Immature natural killer cell (primary cell): ENCODE data around the gene ERGIC3. TPM values are rescaled to one million over a fixed set of nuclear protein-coding genes. Genes with fewer than 3 reads are reported as not detected.

Experiments used
- DNase-seq, 3 donors: peaks; one replicate each; pipeline ENCODE4 v3.0.0; 2022; ENCODE audit warnings: mixed read lengths in 1 of 3
- H3K27ac Mint-ChIP-seq, 6 donors: one replicate each; pipeline ENCODE4 v1.8.0; 2020; ENCODE audit warnings: mixed read lengths in 6 of 6, mild to moderate bottlenecking in 5 of 6, inconsistent platforms in 4 of 6, moderate library complexity in 3 of 6
- H3K27me3 Mint-ChIP-seq, 3 donors: one replicate each; pipeline ENCODE4 v1.8.0; 2020 to 2021; ENCODE audit warnings: low read depth in 3 of 3, mild to moderate bottlenecking in 3 of 3, mixed read lengths in 3 of 3, moderate library complexity in 3 of 3, inconsistent platforms in 1 of 3
- H3K36me3 Mint-ChIP-seq, 3 donors: one replicate each; pipeline ENCODE4 v1.8.0; 2020; ENCODE audit warnings: mixed read lengths in 3 of 3, inconsistent platforms in 2 of 3, mild to moderate bottlenecking in 2 of 3
- H3K4me1 Mint-ChIP-seq, 2 donors: one replicate each; pipeline ENCODE4 v1.8.0; 2020; ENCODE audit warnings: inconsistent platforms in 2 of 2, mild to moderate bottlenecking in 2 of 2, mixed read lengths in 2 of 2, moderate library complexity in 1 of 2
- H3K4me3 Mint-ChIP-seq, 5 donors: one replicate each; pipeline ENCODE4 v1.8.0; 2020; ENCODE audit warnings: mild to moderate bottlenecking in 5 of 5, mixed read lengths in 5 of 5, inconsistent platforms in 3 of 5, moderate library complexity in 3 of 5
- H3K9me3 Mint-ChIP-seq, 6 donors: one replicate each; pipeline ENCODE4 v1.8.0; 2020; ENCODE audit warnings: mild to moderate bottlenecking in 6 of 6, mixed read lengths in 6 of 6, inconsistent platforms in 4 of 6, moderate library complexity in 3 of 6
- polyA plus RNA-seq, 3 donors: library from polyadenylated mRNA; unstranded; fragments of 300-500 nt; fragmentation: Illumina TruSeq; gene quantifications; one replicate each; pipeline ENCODE4 v1.2.3, GENCODE V29; 2021

Gene ERGIC3
- polyA plus RNA-seq, 3 donors from 2014 or later, result 102 to 169 (median 138) TPM

DNA sequence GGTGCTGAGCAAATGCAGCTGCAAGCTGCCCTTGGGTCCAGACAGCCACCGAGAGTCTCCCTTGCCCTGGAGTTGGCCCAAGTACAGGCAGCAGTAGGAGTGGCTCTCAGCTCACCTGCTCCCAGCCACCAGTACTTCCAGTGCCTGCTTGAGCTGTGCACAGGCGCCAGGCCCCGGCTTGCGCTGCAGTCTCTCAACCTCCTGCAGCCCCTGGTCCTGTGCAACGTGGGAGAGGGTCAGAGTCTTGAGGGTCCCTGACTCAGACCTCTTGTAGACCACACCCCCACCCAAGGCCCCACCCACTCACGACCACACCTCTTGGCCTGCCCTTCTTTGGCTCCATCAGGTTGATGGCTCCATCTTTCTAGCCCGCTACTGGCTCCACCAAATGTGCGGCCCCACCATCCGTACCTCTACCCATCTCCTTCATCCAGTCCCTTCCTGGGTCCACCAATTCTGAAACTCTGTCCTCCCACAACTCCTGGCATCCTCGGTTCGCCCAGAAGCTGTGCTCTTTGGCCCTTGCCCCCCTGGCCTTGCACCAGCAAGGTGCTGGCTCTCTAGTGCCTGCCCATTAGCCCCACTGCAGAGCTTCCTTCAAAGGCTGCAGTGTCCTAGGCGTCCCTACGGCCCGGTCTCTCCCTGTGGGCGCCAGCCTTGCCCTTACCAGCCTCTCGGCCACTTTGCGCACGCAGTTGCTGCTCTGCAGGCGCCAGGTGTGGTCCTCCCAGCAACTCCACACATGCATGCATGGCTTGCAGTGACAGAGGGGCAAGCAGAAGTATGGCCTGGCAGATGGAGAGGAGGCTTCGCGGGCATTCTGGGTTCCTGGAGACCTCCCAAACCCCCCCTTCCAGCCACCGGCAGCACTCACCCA lies 57.3 kb downstream of the ERGIC3 start:
- Mint-ChIP-seq H3K9me3 (no peaks in the 10 kb centered on the region), H3K36me3 (no peaks in the 10 kb centered on the region), H3K4me1 (peaks cover 9% of the 10 kb centered on the region in 2 donors), H3K27me3 (peaks cover 8 to 21% (median 12%) of the 10 kb centered on the region in 3 donors), H3K4me3 (no peak overlapping the region), H3K27ac (peak overlapping the region in 1 of 6 donors; percentile 87)
- no peak for DNase-seq

DNA sequence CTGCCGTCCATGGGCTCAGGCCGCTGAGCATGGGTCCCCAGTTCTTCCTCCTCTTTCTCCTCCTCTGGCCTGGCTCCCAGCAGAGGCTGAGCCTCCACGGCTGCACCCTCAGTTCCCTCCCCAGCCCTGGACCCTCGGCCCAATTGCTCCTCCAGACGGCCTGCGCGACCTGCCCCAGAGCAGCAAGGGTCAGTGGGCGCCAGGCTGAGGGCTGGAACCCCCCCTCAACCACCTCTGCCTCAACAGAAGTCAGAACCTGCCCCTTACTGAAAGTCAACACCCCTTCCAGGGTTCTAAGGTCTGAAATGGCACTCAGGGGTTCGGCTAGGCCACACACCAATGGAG lies 57.9 kb downstream of the ERGIC3 start:
- peaks cover 5 to 18% (median 10%) of the 10 kb centered on the region in 3 donors for H3K27me3 Mint-ChIP-seq
- peaks cover 9% of the 10 kb centered on the region in 2 donors for H3K4me1 Mint-ChIP-seq
- H3K4me3 Mint-ChIP-seq, result no peak overlapping the region
- no peak overlapping the region for H3K27ac Mint-ChIP-seq
- no peaks in the 10 kb centered on the region for H3K9me3 Mint-ChIP-seq
- H3K36me3 Mint-ChIP-seq, result no peaks in the 10 kb centered on the region
- DNase-seq, result no peak

DNA sequence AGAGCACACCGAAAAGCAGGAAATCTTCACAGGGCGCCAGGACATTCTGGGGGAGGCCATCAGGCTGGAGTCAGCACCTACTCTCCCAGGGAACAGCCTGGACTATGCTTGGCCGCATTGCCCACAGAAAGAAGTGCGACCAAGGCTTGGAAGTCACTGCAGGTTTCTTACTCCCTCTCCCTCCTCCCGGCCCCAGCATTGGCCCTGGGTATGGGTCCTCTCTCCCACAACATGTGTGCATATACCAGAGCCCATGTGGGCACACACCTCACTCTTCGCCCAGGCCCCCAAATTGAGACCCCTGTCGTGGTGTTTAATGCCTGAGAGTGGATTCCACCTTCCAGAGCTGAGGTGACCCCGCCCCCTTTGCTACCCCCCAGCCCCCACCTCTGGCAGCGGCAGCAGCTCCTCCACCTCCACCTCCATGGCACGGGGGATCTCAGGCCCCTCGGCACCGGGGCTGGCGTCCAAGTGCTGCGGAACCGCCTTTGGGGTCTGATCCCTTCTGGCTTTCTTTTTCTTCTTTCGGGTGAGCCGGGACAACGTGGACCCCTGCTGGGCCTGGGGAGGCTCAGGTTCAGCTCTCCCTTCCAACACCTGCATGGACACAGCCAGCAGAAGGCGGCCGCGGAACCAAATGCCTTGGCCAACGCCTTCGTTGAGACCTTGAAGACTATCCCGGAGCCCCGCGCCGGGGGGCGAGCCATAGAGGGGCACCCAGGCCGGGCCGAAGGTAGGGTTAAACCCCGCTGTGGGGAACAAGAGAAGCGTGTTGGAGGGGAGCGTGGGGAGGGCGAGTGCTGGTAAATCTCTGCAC lies 58.5 kb downstream of the ERGIC3 start:
- peaks cover 9% of the 10 kb centered on the region in 2 donors for H3K4me1 Mint-ChIP-seq
- peak overlapping the region in 2 of 6 donors; percentile 36 to 46 for H3K27ac Mint-ChIP-seq
- peak overlapping the region; percentile 51 to 83 (median 80) for H3K4me3 Mint-ChIP-seq
- H3K9me3 Mint-ChIP-seq, result no peaks in the 10 kb centered on the region
- H3K36me3 Mint-ChIP-seq, result no peaks in the 10 kb centered on the region
- DNase-seq, result no peak
- H3K27me3 Mint-ChIP-seq, result peaks cover 5 to 22% (median 10%) of the 10 kb centered on the region in 3 donors

DNA sequence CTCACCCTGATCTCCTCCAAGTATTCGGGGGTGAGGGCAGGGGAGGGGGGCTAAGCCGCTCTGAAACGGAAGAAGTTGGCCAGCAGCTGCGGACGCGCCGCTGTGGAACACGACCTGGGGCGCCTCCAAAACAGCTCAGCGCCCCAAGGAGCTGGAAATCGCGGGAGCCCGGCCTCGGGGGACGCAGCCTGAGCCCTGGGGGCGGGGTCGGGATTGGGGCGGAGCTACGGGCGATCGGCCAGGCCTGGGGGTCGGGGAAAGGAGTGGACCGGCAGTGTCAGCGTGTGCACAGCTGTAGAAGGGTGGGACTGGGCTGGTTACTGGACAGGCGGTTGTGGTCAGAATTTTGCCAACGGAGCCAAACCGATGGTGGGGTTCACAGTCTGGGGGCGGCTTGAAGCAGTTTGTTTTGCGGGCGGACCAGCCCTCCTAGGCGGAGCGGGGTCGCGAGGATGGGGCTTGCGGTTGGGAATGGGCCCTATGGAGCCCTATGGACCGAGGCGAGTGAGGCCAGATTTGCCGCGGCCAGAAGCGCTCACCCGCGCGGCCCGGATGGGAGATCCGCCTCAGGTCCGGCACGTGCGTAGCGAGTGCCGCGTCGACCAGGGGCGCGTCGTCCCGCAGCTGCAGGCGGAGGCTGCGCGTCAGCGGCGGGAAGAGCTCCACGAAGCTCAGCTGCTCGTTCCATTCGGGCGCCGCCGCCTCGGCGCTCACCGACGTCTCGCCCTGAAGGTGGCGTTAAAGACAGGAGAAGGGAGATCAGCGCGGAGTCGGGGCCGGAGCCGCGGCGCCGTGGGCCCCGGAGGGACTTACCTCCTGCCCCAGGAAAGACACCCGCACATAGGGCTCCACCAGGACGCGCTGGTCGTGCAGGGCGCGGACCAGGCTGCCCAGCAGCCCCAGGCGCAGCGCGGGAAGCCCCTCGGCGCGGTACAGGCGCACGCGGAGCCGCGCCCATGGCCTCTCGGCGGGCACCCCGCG lies 59.4 kb downstream of the ERGIC3 start:
- Mint-ChIP-seq H3K9me3 (no peaks in the 10 kb centered on the region), H3K4me1 (peaks cover 9% of the 10 kb centered on the region in 2 donors), H3K36me3 (no peaks in the 10 kb centered on the region), H3K4me3 (peak overlapping the region; percentile 78 to 83 (median 80)), H3K27me3 (peaks cover 5 to 22% (median 10%) of the 10 kb centered on the region in 3 donors), H3K27ac (peak overlapping the region in 4 of 6 donors; percentile 29 to 66 (median 46))
- DNase-seq, result peak; percentile 66 to 76 (median 71)

DNA sequence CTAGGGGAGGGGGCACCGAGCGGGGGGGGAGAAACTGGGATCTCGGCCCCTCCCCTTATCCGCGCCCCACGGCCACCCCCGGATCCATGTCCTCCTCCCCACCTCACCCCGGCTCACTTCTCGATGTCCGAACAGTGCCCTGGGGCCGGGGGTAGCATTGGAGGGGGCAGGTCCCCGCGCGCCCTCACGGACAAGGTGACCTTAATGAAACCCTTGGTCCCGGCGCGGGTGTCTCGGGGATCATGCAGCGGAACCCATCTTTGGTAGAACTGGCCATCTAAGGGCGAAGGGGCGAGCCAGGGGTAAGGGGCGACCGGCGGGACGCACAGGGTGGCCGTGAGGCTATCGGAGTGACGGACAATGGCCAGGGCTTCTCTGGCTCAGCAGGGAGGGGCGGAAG lies 60.1 kb downstream of the ERGIC3 start:
- no peak overlapping the region for H3K27ac Mint-ChIP-seq

DNA sequence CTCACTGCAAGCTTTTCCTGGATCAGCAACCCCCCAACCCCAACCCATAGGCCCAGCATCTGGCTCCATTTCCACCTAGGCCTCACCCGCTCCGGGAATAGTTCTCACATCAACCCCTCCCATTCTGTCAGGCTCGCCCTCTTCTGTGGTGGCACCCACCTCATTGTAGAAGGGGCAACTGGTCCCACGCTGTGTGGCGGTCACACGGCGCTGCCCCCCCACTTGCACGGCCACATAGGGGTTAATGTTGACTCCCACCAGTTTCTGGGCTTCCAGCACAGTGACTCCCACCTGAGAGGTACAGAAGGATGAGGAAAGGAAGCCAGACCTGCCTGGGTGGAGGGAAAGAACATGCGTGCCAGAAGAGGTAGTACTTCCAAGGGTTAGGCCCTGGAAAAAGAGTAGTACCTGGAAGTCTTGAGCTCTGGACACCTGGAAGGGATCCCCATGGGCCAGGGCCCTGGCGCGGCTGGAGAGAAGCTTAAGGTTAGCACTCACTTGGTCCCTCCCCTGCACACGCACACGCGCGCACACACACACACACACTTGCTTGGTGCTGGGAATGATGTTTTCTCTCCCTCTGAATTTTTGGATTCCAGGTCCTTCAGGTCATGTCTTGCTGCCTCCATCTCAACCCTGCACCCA lies 61.1 kb downstream of the ERGIC3 start:
- peak overlapping the region in 1 of 6 donors; percentile 17 for H3K27ac Mint-ChIP-seq
- H3K4me3 Mint-ChIP-seq, result peak overlapping the region in 3 of 5 donors; percentile 10 to 58 (median 46)
- DNase-seq, result no peak
- peaks cover 9% of the 10 kb centered on the region in 2 donors for H3K4me1 Mint-ChIP-seq
- H3K36me3 Mint-ChIP-seq, result no peaks in the 10 kb centered on the region
- peaks cover 5 to 20% (median 9%) of the 10 kb centered on the region in 3 donors for H3K27me3 Mint-ChIP-seq
- H3K9me3 Mint-ChIP-seq, result no peaks in the 10 kb centered on the region

More for the DNA sequence above, 60.1 kb downstream of the ERGIC3 start:
- H3K4me3 Mint-ChIP-seq, result peak overlapping the region in 3 of 5 donors; percentile 9 to 51 (median 18)
- H3K4me1 Mint-ChIP-seq, result peaks cover 9% of the 10 kb centered on the region in 2 donors
- no peak for DNase-seq
- H3K27me3 Mint-ChIP-seq, result peaks cover 5 to 20% (median 11%) of the 10 kb centered on the region in 3 donors
- H3K9me3 Mint-ChIP-seq, result no peaks in the 10 kb centered on the region
- no peaks in the 10 kb centered on the region for H3K36me3 Mint-ChIP-seq

DNA sequence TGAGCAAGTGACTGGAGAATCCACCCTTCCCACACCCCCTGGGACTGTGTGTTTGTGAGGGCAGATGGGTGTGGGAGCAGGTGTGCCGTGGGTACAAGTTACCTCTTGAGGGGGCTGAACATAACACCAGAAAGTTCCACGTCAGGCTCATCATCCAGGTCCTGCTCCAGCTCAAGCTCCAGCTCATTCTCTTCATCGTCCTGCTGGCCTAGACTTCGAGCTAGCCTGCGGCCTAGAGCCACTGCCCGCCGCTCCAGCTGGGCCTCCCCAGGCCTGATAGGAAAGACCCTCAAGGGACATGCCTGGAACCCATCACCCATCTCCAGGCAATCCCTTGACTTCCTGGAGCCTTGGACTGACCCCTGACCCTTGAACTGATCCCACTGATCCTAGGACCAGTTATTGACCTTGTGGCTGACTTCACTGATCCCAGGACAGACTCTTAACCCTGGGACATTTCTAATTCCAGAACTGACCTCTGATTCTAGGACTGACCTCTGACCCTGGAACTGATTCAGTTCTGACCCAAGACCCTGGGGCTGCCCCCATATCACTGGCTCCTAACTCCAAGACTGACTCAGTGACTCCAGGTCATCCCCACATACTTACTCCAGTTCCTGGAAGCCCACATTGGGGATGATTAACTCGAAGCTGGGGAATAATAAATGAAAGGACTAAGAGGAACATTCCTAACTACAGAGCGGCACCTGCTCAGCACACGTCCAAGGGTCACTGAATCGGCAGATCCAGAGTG lies 62.0 kb downstream of the ERGIC3 start:
- H3K9me3 Mint-ChIP-seq, result no peaks in the 10 kb centered on the region
- H3K4me3 Mint-ChIP-seq, result peak overlapping the region in 1 of 5 donors; percentile 58
- DNase-seq, result no peak
- peaks cover 9 to 15% (median 9%) of the 10 kb centered on the region in 3 donors for H3K27me3 Mint-ChIP-seq
- H3K27ac Mint-ChIP-seq, result peak overlapping the region in 1 of 6 donors; percentile 17
- H3K4me1 Mint-ChIP-seq, result peaks cover 9% of the 10 kb centered on the region in 2 donors
- no peaks in the 10 kb centered on the region for H3K36me3 Mint-ChIP-seq

DNA sequence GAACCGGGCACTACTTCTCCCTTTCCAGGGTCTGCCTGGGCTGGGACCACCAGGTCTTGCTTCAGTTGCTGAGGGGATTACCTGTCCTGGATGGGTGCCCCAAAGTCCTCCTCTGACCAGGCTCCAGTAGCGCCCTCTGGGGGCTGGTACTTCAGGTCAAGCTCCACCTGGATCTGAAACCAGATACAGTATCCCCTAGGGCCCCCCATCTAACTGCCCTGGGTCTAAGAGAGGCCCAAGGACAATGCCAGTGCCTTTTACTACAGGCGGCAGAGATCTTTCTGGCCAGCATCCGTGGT lies 62.5 kb downstream of the ERGIC3 start:
- H3K27me3 Mint-ChIP-seq, result peaks cover 6 to 12% (median 7%) of the 10 kb centered on the region in 3 donors
- no peaks in the 10 kb centered on the region for H3K9me3 Mint-ChIP-seq
- no peak overlapping the region for H3K27ac Mint-ChIP-seq
- H3K4me3 Mint-ChIP-seq, result no peak overlapping the region
- H3K4me1 Mint-ChIP-seq, result peaks cover 9% of the 10 kb centered on the region in 2 donors
- H3K36me3 Mint-ChIP-seq, result no peaks in the 10 kb centered on the region
- DNase-seq, result peak in 1 of 3 donors; percentile 22

DNA sequence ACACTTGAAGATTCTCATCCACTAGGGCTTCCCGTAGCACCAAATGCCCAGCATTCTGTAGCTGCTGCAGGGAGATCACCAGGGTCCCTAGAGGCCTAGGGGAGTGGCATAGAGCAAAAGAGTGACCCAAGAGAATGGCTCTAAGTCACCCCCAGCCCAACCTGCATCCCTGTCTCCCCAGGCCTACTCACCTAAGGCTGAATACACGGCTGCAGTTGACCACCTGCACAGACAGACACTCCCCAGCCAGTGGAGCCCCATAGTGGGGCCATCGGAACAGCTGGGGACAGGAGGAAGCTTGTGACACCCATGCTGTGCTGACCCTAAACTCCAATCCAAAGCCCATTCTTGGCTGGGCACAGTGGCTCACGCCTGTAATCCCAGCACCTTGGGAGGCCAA lies 64.2 kb downstream of the ERGIC3 start:
- Mint-ChIP-seq H3K9me3 (no peaks in the 10 kb centered on the region), H3K4me1 (peaks cover 4% of the 10 kb centered on the region in 2 donors), H3K4me3 (no peak overlapping the region), H3K27ac (no peak overlapping the region), H3K36me3 (no peaks in the 10 kb centered on the region), H3K27me3 (peaks cover 3 to 7% (median 6%) of the 10 kb centered on the region in 3 donors)
- DNase-seq, result no peak

Other genes with a start within 250 kb of the ERGIC3 start
- not detected for gene FAM83C, start 249.7 kb upstream of the ERGIC3 start, polyA plus RNA-seq
- gene UQCC1, start 130.1 kb upstream of the ERGIC3 start, polyA plus RNA-seq, result 10 to 100 TPM; 13.1 to 17.3 (median 14.7) TPM
- gene GDF5, start 103.8 kb upstream of the ERGIC3 start, polyA plus RNA-seq, result not detected
- gene CEP250, start 86.5 kb upstream of the ERGIC3 start, polyA plus RNA-seq, result 10 to 100 TPM in 1 of 3 donors, 1 to 10 TPM in 2; 2.5 to 22.4 (median 4.4) TPM
- not detected for gene C20orf173, start 12.4 kb upstream of the ERGIC3 start, polyA plus RNA-seq
- under 1 TPM in 2 of 3 donors, not detected in 1; 0.56 to 0.89 TPM for gene SPAG4, start 73.8 kb downstream of the ERGIC3 start, polyA plus RNA-seq
- 100 to 1,000 TPM; 445 to 490 (median 454) TPM for gene CPNE1, start 122.8 kb downstream of the ERGIC3 start, polyA plus RNA-seq
- gene RBM12, start 122.8 kb downstream of the ERGIC3 start, polyA plus RNA-seq, result 10 to 100 TPM; 14.7 to 32.9 (median 18.7) TPM
- 10 to 100 TPM in 2 of 3 donors, 1 to 10 TPM in 1; 8.1 to 21.3 (median 20.0) TPM for gene NFS1, start 157.3 kb downstream of the ERGIC3 start, polyA plus RNA-seq
- gene ROMO1, start 157.3 kb downstream of the ERGIC3 start, polyA plus RNA-seq, result 100 to 1,000 TPM; 298 to 612 (median 340) TPM
- 100 to 1,000 TPM; 120 to 203 (median 142) TPM for gene RBM39, start 200.2 kb downstream of the ERGIC3 start, polyA plus RNA-seq
- gene PHF20, start 229.9 kb downstream of the ERGIC3 start, polyA plus RNA-seq, result 100 to 1,000 TPM in 2 of 3 donors, 10 to 100 TPM in 1; 92.6 to 140 (median 112) TPM